IMR-90 (cell line): ENCODE measurements around the gene CREG1. TPM values are rescaled to one million over a fixed set of nuclear protein-coding genes. Genes with fewer than 3 reads are reported as not detected.

ENCODE experiments used
- ATAC-seq: fragments of 200-7000 bp; cut with Tn5 transposase; 2 replicates; pipeline ENCODE4 v1.9.1; 2020; ENCODE audit warnings: low read depth, mild to moderate bottlenecking, moderate library complexity
- BruUV-seq: library from RNA; stranded (reverse); fragments of 400-500 nt; replicated peaks from 2 replicates; lab custom pipeline; 2021; lab: Mats Ljungman, UMichigan
- CTCF ChIA-PET: fragments of 300-600 bp; formaldehyde crosslinking; extraction: SDS; loops from one replicate; lab custom pipeline; 2021; ENCODE audit warnings: antibody characterized with exemption; lab: Yijun Ruan, JAX
- POLR2A ChIA-PET: fragments of 300-600 bp; sonication (Branson Sonifier 250); formaldehyde crosslinking; loops from one replicate; lab custom pipeline; 2022; ENCODE audit warnings: antibody characterized with exemption; ENCODE audit not compliant: unreplicated experiment; lab: Charles Lee
- DNase-seq: peaks from one replicate; pipeline ENCODE4 v3.0.0; 2013
- H2AFZ ChIP-seq: replicated peaks from 2 replicates; pipeline ENCODE3; 2013; ENCODE audit warnings: low read length, mild to moderate bottlenecking; ENCODE audit not compliant: poor library complexity
- H2AK5ac ChIP-seq: 2 replicates; pipeline ENCODE4 v1.6.1; 2013; ENCODE audit warnings: low read depth, low read length, inconsistent platforms
- H2AK9ac ChIP-seq: replicated peaks from 2 replicates; pipeline ENCODE3; 2013; ENCODE audit warnings: mild to moderate bottlenecking, low read depth, low read length, moderate library complexity; ENCODE audit not compliant: poor library complexity
- H2BK120ac ChIP-seq: 2 replicates; pipeline ENCODE4 v1.6.1; 2013; ENCODE audit warnings: low read depth, low read length, inconsistent platforms
- H2BK15ac ChIP-seq: 3 replicates; pipeline ENCODE4 v1.6.1; 2013; ENCODE audit warnings: low read depth, low read length, inconsistent platforms
- H2BK20ac ChIP-seq: 2 replicates; pipeline ENCODE4 v1.6.1; 2013; ENCODE audit warnings: low read depth, mild to moderate bottlenecking, inconsistent platforms, low read length, moderate library complexity
- H2BK5ac ChIP-seq: 2 replicates; pipeline ENCODE4 v1.6.1; 2013; ENCODE audit warnings: mild to moderate bottlenecking, low read depth, low read length, inconsistent platforms; ENCODE audit not compliant: poor library complexity, severe bottlenecking
- H3K14ac ChIP-seq: replicated peaks from 2 replicates; pipeline ENCODE4 v1.6.1; 2013; ENCODE audit warnings: low read depth, low read length, inconsistent platforms
- H3K18ac ChIP-seq: 2 replicates; pipeline ENCODE4 v1.6.1; 2013; ENCODE audit warnings: low read depth, low read length, control low read depth
- H3K23ac ChIP-seq: 2 replicates; pipeline ENCODE4 v1.6.1; 2013; ENCODE audit warnings: low read depth, low read length, inconsistent platforms
- H3K27ac ChIP-seq: 2 replicates; pipeline ENCODE4 v1.5.1; 2013; ENCODE audit warnings: mild to moderate bottlenecking, control low read depth, low read length; ENCODE audit not compliant: insufficient read depth
- H3K27me3 ChIP-seq: 2 replicates; pipeline ENCODE4 v1.6.1; 2013; ENCODE audit warnings: low read length; ENCODE audit not compliant: control insufficient read depth, insufficient read depth
- H3K36me3 ChIP-seq: 2 replicates; pipeline ENCODE4 v1.6.1; 2013; ENCODE audit warnings: low read length, mixed read lengths; ENCODE audit not compliant: control insufficient read depth, insufficient read depth
- H3K4ac ChIP-seq: 2 replicates; pipeline ENCODE4 v1.6.1; 2013; ENCODE audit warnings: low read depth, low read length, inconsistent platforms
- H3K4me1 ChIP-seq: 2 replicates; pipeline ENCODE4 v1.6.1; 2013; ENCODE audit warnings: low read length, mixed read lengths; ENCODE audit not compliant: control insufficient read depth, insufficient read depth
- H3K4me2 ChIP-seq: 2 replicates; pipeline ENCODE4 v1.6.1; 2013; ENCODE audit warnings: low read depth, mild to moderate bottlenecking, control low read depth, low read length, moderate library complexity
- H3K4me3 ChIP-seq: 2 replicates; pipeline ENCODE4 v1.5.1; 2013; ENCODE audit warnings: low read depth, mild to moderate bottlenecking, control low read depth, low read length, moderate library complexity; ENCODE audit not compliant: insufficient read depth
- H3K56ac ChIP-seq: 2 replicates; pipeline ENCODE4 v1.6.1; 2013; ENCODE audit warnings: low read length, inconsistent platforms; ENCODE audit not compliant: insufficient read depth; ENCODE audit errors: extremely low read depth
- H3K79me1 ChIP-seq, 2 experiments: 2 replicates each; pipeline ENCODE4 v1.6.1; 2013; ENCODE audit warnings: low read length in 2 of 2, inconsistent platforms in 1 of 2, low read depth in 1 of 2
- H3K9ac ChIP-seq: 2 replicates; pipeline ENCODE4 v1.6.1; 2013; ENCODE audit warnings: low read depth, low read length, control low read depth
- H3K9me1 ChIP-seq: 2 replicates; pipeline ENCODE4 v1.6.1; 2013; ENCODE audit warnings: low read length, inconsistent platforms; ENCODE audit not compliant: insufficient read depth
- H3K9me3 ChIP-seq: 2 replicates; pipeline ENCODE4 v1.6.1; 2013; ENCODE audit warnings: low read length; ENCODE audit not compliant: control insufficient read depth, insufficient read depth
- H4K20me1 ChIP-seq: 2 replicates; pipeline ENCODE4 v1.6.1; 2013; ENCODE audit warnings: low read length, inconsistent platforms; ENCODE audit not compliant: insufficient read depth
- H4K5ac ChIP-seq: 2 replicates; pipeline ENCODE4 v1.6.1; 2013; ENCODE audit warnings: mild to moderate bottlenecking, low read depth, low read length, control low read depth
- H4K8ac ChIP-seq, 2 experiments: 2 replicates each; pipeline ENCODE4 v1.6.1; 2013; ENCODE audit warnings: low read depth in 2 of 2, low read length in 2 of 2, control low read depth in 1 of 2, inconsistent platforms in 1 of 2
- H4K91ac ChIP-seq: 2 replicates; pipeline ENCODE4 v1.6.1; 2013; ENCODE audit warnings: low read depth, low read length, inconsistent platforms; ENCODE audit not compliant: insufficient read depth
- BHLHE40 ChIP-seq: fragments of 150-350 bp; IDR thresholded peaks from 2 replicates; pipeline ENCODE4 v1.6.1; 2016; ENCODE audit warnings: mild to moderate bottlenecking, low read depth, low read length
- CEBPB ChIP-seq: IDR thresholded peaks from 2 replicates; pipeline ENCODE4 v1.6.1; 2012; ENCODE audit warnings: low read depth, low read length, improper control_type of control experiment
- CHD1 ChIP-seq: IDR thresholded peaks from 2 replicates; pipeline ENCODE4 v1.6.1; 2012; ENCODE audit warnings: low read depth, low read length, improper control_type of control experiment
- CTCF ChIP-seq: conservative IDR thresholded peaks from 2 replicates; pipeline ENCODE4 v1.5.1; 2012; ENCODE audit warnings: mild to moderate bottlenecking, low read depth, low read length, improper control_type of control experiment
- FOS ChIP-seq: fragments of 150-350 bp; IDR thresholded peaks from 2 replicates; pipeline ENCODE4 v1.6.1; 2016; ENCODE audit warnings: low read depth, low read length
- MAFK ChIP-seq: IDR thresholded peaks from 2 replicates; pipeline ENCODE4 v1.6.1; 2012; ENCODE audit warnings: low read depth, low read length, improper control_type of control experiment
- MAZ ChIP-seq: IDR thresholded peaks from 2 replicates; pipeline ENCODE4 v1.6.1; 2012; ENCODE audit warnings: low read depth, mild to moderate bottlenecking, low read length, improper control_type of control experiment, moderate library complexity, borderline replicate concordance
- NFE2L2 ChIP-seq: fragments of 150-350 bp; IDR thresholded peaks from 2 replicates; pipeline ENCODE4 v1.6.1; 2016; ENCODE audit warnings: low read depth, mild to moderate bottlenecking, low read length
- POLR2A ChIP-seq: IDR thresholded peaks from 2 replicates; pipeline ENCODE4 v1.6.1; 2012; ENCODE audit warnings: mild to moderate bottlenecking, low read depth, low read length
- RAD21 ChIP-seq: IDR thresholded peaks from 2 replicates; pipeline ENCODE4 v1.6.1; 2012; ENCODE audit warnings: low read length, improper control_type of control experiment
- RCOR1 ChIP-seq: IDR thresholded peaks from 2 replicates; pipeline ENCODE4 v1.6.1; 2012; ENCODE audit warnings: mild to moderate bottlenecking, low read length, improper control_type of control experiment; ENCODE audit not compliant: insufficient replicate concordance
- RFX5 ChIP-seq: IDR thresholded peaks from 2 replicates; pipeline ENCODE4 v1.8.0; 2012; ENCODE audit warnings: low read depth, mild to moderate bottlenecking, low read length, moderate library complexity
- SMC3 ChIP-seq: fragments of 150-350 bp; IDR thresholded peaks from 2 replicates; pipeline ENCODE4 v1.6.1; 2016; ENCODE audit warnings: low read depth, mild to moderate bottlenecking, antibody characterized with exemption, low read length, moderate library complexity
- USF2 ChIP-seq: fragments of 150-350 bp; IDR thresholded peaks from 2 replicates; pipeline ENCODE4 v1.6.1; 2017; ENCODE audit warnings: mild to moderate bottlenecking, antibody characterized with exemption, low read length, low read depth
- WGBS, 2 experiments: methylation state at CpG; one replicate each; pipeline versions ENCODE4 v1.1.5 to v1.1.7; 2013; ENCODE audit warnings: missing lambda C conversion rate in 2 of 2; ENCODE audit not compliant: insufficient read length in 1 of 2; ENCODE audit errors: extremely low coverage in 2 of 2; 5-methylcytosine and 5-hydroxymethylcytosine counted together
- dilution Hi-C: fragments of 300-500 bp; cut with HindIII; formaldehyde crosslinking; loops from one replicate; pipeline ENCODE4 v1.14.3; 2018; ENCODE audit warnings: low sequenced_read_pairs; ENCODE audit not compliant: unreplicated experiment
- in situ Hi-C: fragments of 300-500 bp; cut with MboI; formaldehyde crosslinking; loops from 3 replicates; pipeline ENCODE4 v1.14.3; 2019; ENCODE audit warnings: low sequenced_read_pairs, inconsistent platforms, mixed read lengths
- intact Hi-C: fragments of 100-400 bp; cut with micrococcal nuclease; formaldehyde crosslinking; loops from 2 replicates; pipeline ENCODE4 v1.10.0; 2022
- polyA plus RNA-seq, 3 experiments: library from polyadenylated mRNA; depleted of rRNA; stranded (reverse); fragments of >200 nt; gene quantifications; 2 replicates each; pipeline ENCODE4 v1.2.3, GENCODE V29; 2012; ENCODE audit warnings: low replicate concordance in 1 of 3
- total RNA-seq: library from RNA; depleted of rRNA; stranded (reverse); fragments of >200 nt; gene quantifications from 2 replicates; pipeline ENCODE4 v1.2.3, GENCODE V29; 2012
- TF ChIP-seq, protein P1 (sequence below): fragments of 150-350 bp; IDR thresholded peaks from 2 replicates; pipeline ENCODE4 v1.6.1; 2016; ENCODE audit warnings: low read depth, mild to moderate bottlenecking, low read length, moderate library complexity, borderline replicate concordance

The CREG1 gene
- total and polyA plus RNA-seq, 2 of the 4 experiments (the other 2 are of a cell fraction): 2.9 to 6.4 TPM

- Histone ChIP-seq H2AK9ac (no peak overlapping the region), H3K9me3 (no peaks in the 10 kb centered on the region), H3K9ac (no peak overlapping the region), H3K4me2 (no peak overlapping the region), H4K5ac (no peak overlapping the region), H3K36me3 (no peaks in the 10 kb centered on the region), H2AK5ac (no peak overlapping the region), H4K91ac (no peak overlapping the region), H2BK120ac (no peak overlapping the region), H4K20me1 (no peaks in the 10 kb centered on the region), H3K18ac (no peak overlapping the region), H2AFZ (no peak overlapping the region), H2BK20ac (no peak overlapping the region), H2BK15ac (no peak overlapping the region), H3K4ac (no peak overlapping the region), H3K27ac (no peak overlapping the region), H3K14ac (no peak overlapping the region), H3K23ac (no peak overlapping the region), H3K79me1 (no peaks in the 10 kb centered on the region), H3K9me1 (no peaks in the 10 kb centered on the region), H2BK5ac (no peak overlapping the region), H3K27me3 (peaks cover 5% of the 10 kb centered on the region), H3K4me1 (no peaks in the 10 kb centered on the region), H4K8ac (no peak overlapping the region), H3K56ac (no peak overlapping the region), H3K4me3 (no peak overlapping the region)
- BruUV-seq: no TSS peak
- in situ Hi-C loops: no loop called here
- intact Hi-C loops: no loop called here
- DNase-seq (no peak), ATAC-seq (no peak)
- WGBS, 2 experiments: 77% methylated on average over 7 of the region's 30 CpGs; no CpG with 5 or more reads in 1 of the 2 experiments
- POLR2A ChIA-PET: no interaction called here
- dilution Hi-C loops: no loop called here
- CTCF ChIA-PET: interaction anchor here (1.1 to 1.4 kb wide), 2 partner anchors 10 to 51 kb away, joined by 3 read pairs; no protein-coding TSS in a partner anchor
- TF ChIP-seq BHLHE40 (no peak), MAZ (no peak), RCOR1 (no peak), RAD21 (no peak), RFX5 (no peak), POLR2A (no peak), FOS (no peak), USF2 (no peak), CTCF (no peak), CHD1 (no peak), CEBPB (no peak), NFE2L2 (no peak), MAFK (no peak), SMC3 (no peak)
- TF ChIP-seq, protein P1, sequence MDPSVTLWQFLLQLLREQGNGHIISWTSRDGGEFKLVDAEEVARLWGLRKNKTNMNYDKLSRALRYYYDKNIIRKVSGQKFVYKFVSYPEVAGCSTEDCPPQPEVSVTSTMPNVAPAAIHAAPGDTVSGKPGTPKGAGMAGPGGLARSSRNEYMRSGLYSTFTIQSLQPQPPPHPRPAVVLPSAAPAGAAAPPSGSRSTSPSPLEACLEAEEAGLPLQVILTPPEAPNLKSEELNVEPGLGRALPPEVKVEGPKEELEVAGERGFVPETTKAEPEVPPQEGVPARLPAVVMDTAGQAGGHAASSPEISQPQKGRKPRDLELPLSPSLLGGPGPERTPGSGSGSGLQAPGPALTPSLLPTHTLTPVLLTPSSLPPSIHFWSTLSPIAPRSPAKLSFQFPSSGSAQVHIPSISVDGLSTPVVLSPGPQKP: no peak
Measured at GRCh38 chr1:167517535-167518330, 35.8 kb downstream of the CREG1 start.
